Choroid plexus epithelial cell (primary cell): ENCODE measurements around the gene TEX261.

Experiments
- DNase-seq: peaks from one replicate; pipeline ENCODE4 v3.0.0-alpha.2; 2010; ENCODE audit warnings: low read depth
- H3K4me3 ChIP-seq: 2 replicates; pipeline ENCODE4 v1.5.1; 2011; ENCODE audit warnings: low read depth, mild to moderate bottlenecking, control low read depth, low read length, moderate library complexity
- CTCF ChIP-seq: conservative IDR thresholded peaks from 2 replicates; pipeline ENCODE4 v1.5.1; 2011; ENCODE audit warnings: low read depth, mild to moderate bottlenecking, control low read depth, inconsistent platforms, low read length, moderate library complexity

The TEX261 gene

GRCh38 chr2:70937866-70938585, 56.6 kb downstream of the TEX261 start:
- no peak for DNase-seq
- no peak for TF ChIP-seq CTCF

GRCh38 chr2:70936979-70937811, 57.5 kb downstream of the TEX261 start:
- TF ChIP-seq CTCF = no peak
- no peak for DNase-seq
- no peak overlapping the region for H3K4me3 ChIP-seq

More at GRCh38 chr2:70937866-70938585, 56.6 kb downstream of the TEX261 start:
- no peak overlapping the region for H3K4me3 ChIP-seq

- no peak for TF ChIP-seq CTCF
- no peak overlapping the region for H3K4me3 ChIP-seq
- no peak for DNase-seq
Measured at GRCh38 chr2:70936165-70936978, 58.3 kb downstream of the TEX261 start.
